Peyer's patch (tissue), 4 donors: ENCODE measurements around the gene CREBBP. TPM values are rescaled to one million over a fixed set of nuclear protein-coding genes. Genes with fewer than 3 reads are reported as not detected.

ENCODE experiments used
- DNase-seq, 3 donors: peaks; one replicate each; pipeline ENCODE4 v3.0.0-alpha.2; 2017 to 2019
- H3K27ac ChIP-seq, 4 donors: fragments of 200-600 bp; sonication (generic); one replicate each; pipeline ENCODE4 v1.5.1; 2016 to 2019
- H3K27me3 ChIP-seq, 2 donors: fragments of 200-600 bp; sonication (generic); one replicate each; pipeline ENCODE4 v1.5.1; 2019
- H3K36me3 ChIP-seq, 3 donors: fragments of 200-600 bp; sonication (generic); one replicate each; pipeline ENCODE4 v1.5.1; 2016 to 2019
- H3K4me1 ChIP-seq, 4 donors: fragments of 200-600 bp; sonication (generic); one replicate each; pipeline ENCODE4 v1.5.1; 2016 to 2019
- H3K4me3 ChIP-seq, 4 donors: fragments of 200-600 bp; sonication (generic); 1 replicate in 3 of 4; 2 replicates in 1 of 4; pipeline ENCODE4 v1.5.1; 2016 to 2019; ENCODE audit warnings: mild to moderate bottlenecking in 1 of 4
- H3K9me3 ChIP-seq, 4 donors: fragments of 200-600 bp; sonication (generic); one replicate each; pipeline ENCODE4 v1.5.1; 2016 to 2019; ENCODE audit warnings: mild to moderate bottlenecking in 1 of 4
- CTCF ChIP-seq, 6 experiments: fragments of 450-650 bp in 4 of 6; fragments of 200-600 bp in 2 of 6; sonication (generic) in 1 of 6; IDR thresholded peaks; one replicate each; pipeline ENCODE4 v1.5.1; 2017 to 2019; ENCODE audit warnings: antibody characterized with exemption in 6 of 6, mild to moderate bottlenecking in 3 of 6, moderate library complexity in 1 of 6
- POLR2A ChIP-seq, 2 donors: fragments of 450-650 bp; IDR thresholded peaks; one replicate each; pipeline ENCODE4 v1.5.1; 2017; ENCODE audit warnings: antibody characterized with exemption in 2 of 2, mild to moderate bottlenecking in 2 of 2, moderate library complexity in 2 of 2
- total RNA-seq, 4 donors: library from RNA; depleted of rRNA; stranded (reverse); fragments of >200 nt; gene quantifications; one replicate each; pipeline ENCODE4 v1.1.0, GENCODE V29; 2016

CREBBP gene
- total RNA-seq, 4 donors from 2014 or later, result 84.2 to 238 (median 140) TPM

GRCh38 chr16:3781421-3781820, 99.1 kb downstream of the CREBBP start:
- Histone ChIP-seq H3K27ac (no peak overlapping the region), H3K27me3 (no peaks in the 10 kb centered on the region), H3K4me1 (no peaks in the 10 kb centered on the region), H3K36me3 (peaks cover 0 to 86% (median 0%) of the 10 kb centered on the region in 3 donors), H3K4me3 (no peak overlapping the region), H3K9me3 (no peaks in the 10 kb centered on the region)
- TF ChIP-seq CTCF (IDR thresholded peaks at IDR 0.05), result no peak
- TF ChIP-seq POLR2A (IDR thresholded peaks at IDR 0.05), result no peak
- no peak for DNase-seq

GRCh38 chr16:3780570-3780969, 99.9 kb downstream of the CREBBP start:
- no peak for DNase-seq
- Histone ChIP-seq H3K9me3 (no peaks in the 10 kb centered on the region), H3K36me3 (peaks cover 0 to 88% (median 0%) of the 10 kb centered on the region in 3 donors), H3K4me1 (no peaks in the 10 kb centered on the region), H3K27ac (no peak overlapping the region), H3K4me3 (no peak overlapping the region), H3K27me3 (no peaks in the 10 kb centered on the region)
- TF ChIP-seq POLR2A (IDR thresholded peaks at IDR 0.05) (no peak), CTCF (IDR thresholded peaks at IDR 0.05) (peak in 2 of 6 experiments; percentile 5)

- Histone ChIP-seq H3K9me3 (no peaks in the 10 kb centered on the region), H3K4me3 (no peak overlapping the region), H3K27ac (no peak overlapping the region), H3K4me1 (no peaks in the 10 kb centered on the region), H3K36me3 (peaks cover 0 to 97% (median 0%) of the 10 kb centered on the region in 3 donors), H3K27me3 (no peaks in the 10 kb centered on the region)
- DNase-seq, result no peak
- no peak for TF ChIP-seq CTCF (IDR thresholded peaks at IDR 0.05)
- TF ChIP-seq POLR2A (IDR thresholded peaks at IDR 0.05), result no peak
Observed at GRCh38 chr16:3776316-3776715, 104.2 kb downstream of the CREBBP start.

- no peak for DNase-seq
- no peak overlapping the region for H3K27ac ChIP-seq
- no peak overlapping the region for H3K4me3 ChIP-seq
- H3K27me3 ChIP-seq, result no peaks in the 10 kb centered on the region
- H3K36me3 ChIP-seq, result peaks cover 0 to 97% (median 0%) of the 10 kb centered on the region in 3 donors
- TF ChIP-seq CTCF (IDR thresholded peaks at IDR 0.05) (no peak), POLR2A (IDR thresholded peaks at IDR 0.05) (no peak)
- H3K4me1 ChIP-seq, result no peaks in the 10 kb centered on the region
- no peaks in the 10 kb centered on the region for H3K9me3 ChIP-seq
Observed at GRCh38 chr16:3774819-3775218, 105.7 kb downstream of the CREBBP start.

- Histone ChIP-seq H3K4me3 (no peak overlapping the region), H3K4me1 (no peaks in the 10 kb centered on the region), H3K27ac (no peak overlapping the region), H3K27me3 (no peaks in the 10 kb centered on the region), H3K9me3 (no peaks in the 10 kb centered on the region), H3K36me3 (peaks cover 0 to 97% (median 0%) of the 10 kb centered on the region in 3 donors)
- TF ChIP-seq POLR2A (IDR thresholded peaks at IDR 0.05), result no peak
- TF ChIP-seq CTCF (IDR thresholded peaks at IDR 0.05), result no peak
- DNase-seq, result no peak
Observed at GRCh38 chr16:3774156-3774767, 106.3 kb downstream of the CREBBP start.
